ENCODE results near the gene CSTF1. TPM values are rescaled to one million over a fixed set of nuclear protein-coding genes. Genes with fewer than 3 reads are reported as not detected.
A peak's percentile ranks its signal among the peaks of the same experiment; 100 is the strongest.

CSTF1 gene
- total RNA-seq, 1 donor from 2014 or later: 24.4 TPM

DNA sequence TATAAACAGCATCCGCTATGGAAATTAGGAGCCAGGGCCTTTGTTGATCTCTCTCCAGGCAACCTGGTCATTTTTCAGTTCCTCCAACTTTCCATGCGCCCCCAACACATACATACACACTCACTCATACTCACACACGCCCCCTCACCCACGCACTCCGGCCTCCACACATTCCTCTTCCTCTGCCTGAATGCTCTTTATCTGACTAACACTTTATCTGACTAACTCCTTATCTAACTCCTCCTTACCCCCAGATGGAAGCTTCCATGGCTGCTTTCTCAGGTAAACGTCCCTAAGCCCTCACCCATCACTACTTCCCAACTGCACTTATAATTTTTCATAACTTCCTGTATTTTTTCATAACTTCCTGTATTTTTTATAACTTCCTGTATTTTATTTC lies 37.1 kb downstream of the CSTF1 start:
- ATAC-seq (peak; percentile 6 to 20), DNase-seq (no peak)
- H3K9me3 ChIP-seq: no peaks in the 10 kb centered on the region
- H3K36me3 ChIP-seq: peaks cover 4% of the 10 kb centered on the region
- peaks cover 67% of the 10 kb centered on the region for H3K4me1 ChIP-seq
- H3K27ac ChIP-seq: peak overlapping the region; percentile 47
- intact Hi-C loops (cut with DNase I): no loop called here
- no peaks in the 10 kb centered on the region for H3K27me3 ChIP-seq (ENCODE audit: low read depth)
- no peak overlapping the region for H3K4me3 ChIP-seq
- TF ChIP-seq, protein P1, sequence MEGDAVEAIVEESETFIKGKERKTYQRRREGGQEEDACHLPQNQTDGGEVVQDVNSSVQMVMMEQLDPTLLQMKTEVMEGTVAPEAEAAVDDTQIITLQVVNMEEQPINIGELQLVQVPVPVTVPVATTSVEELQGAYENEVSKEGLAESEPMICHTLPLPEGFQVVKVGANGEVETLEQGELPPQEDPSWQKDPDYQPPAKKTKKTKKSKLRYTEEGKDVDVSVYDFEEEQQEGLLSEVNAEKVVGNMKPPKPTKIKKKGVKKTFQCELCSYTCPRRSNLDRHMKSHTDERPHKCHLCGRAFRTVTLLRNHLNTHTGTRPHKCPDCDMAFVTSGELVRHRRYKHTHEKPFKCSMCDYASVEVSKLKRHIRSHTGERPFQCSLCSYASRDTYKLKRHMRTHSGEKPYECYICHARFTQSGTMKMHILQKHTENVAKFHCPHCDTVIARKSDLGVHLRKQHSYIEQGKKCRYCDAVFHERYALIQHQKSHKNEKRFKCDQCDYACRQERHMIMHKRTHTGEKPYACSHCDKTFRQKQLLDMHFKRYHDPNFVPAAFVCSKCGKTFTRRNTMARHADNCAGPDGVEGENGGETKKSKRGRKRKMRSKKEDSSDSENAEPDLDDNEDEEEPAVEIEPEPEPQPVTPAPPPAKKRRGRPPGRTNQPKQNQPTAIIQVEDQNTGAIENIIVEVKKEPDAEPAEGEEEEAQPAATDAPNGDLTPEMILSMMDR (IDR thresholded peaks at IDR 0.05): no peak

DNA sequence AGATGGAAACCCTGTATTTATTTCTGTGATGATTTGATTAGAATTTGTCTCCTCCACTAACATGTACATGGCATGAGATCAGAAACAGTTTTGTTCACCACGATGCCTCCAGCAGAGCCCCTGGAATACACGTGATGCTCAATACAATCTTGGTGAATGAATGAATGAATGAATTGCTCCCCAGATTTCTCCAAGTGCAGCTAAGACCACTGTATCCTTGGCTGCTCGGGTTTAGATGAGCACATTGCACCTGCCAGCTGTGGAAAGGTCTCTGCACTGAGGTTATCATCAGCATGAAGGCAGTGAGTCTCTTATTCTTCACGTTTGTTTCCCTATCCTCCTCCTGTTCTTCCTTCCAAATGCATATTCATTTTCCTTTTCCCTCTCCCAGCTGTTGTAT lies 37.5 kb downstream of the CSTF1 start:
- Histone ChIP-seq H3K9me3 (no peaks in the 10 kb centered on the region), H3K4me3 (no peak overlapping the region), H3K27me3 (ENCODE audit: low read depth) (no peaks in the 10 kb centered on the region), H3K4me1 (peaks cover 62% of the 10 kb centered on the region), H3K27ac (peak overlapping the region; percentile 47), H3K36me3 (peaks cover 4% of the 10 kb centered on the region)
- ATAC-seq (no peak), DNase-seq (no peak)
- intact Hi-C loops (cut with DNase I): no loop called here
- TF ChIP-seq, protein P1 (IDR thresholded peaks at IDR 0.05): no peak

DNA sequence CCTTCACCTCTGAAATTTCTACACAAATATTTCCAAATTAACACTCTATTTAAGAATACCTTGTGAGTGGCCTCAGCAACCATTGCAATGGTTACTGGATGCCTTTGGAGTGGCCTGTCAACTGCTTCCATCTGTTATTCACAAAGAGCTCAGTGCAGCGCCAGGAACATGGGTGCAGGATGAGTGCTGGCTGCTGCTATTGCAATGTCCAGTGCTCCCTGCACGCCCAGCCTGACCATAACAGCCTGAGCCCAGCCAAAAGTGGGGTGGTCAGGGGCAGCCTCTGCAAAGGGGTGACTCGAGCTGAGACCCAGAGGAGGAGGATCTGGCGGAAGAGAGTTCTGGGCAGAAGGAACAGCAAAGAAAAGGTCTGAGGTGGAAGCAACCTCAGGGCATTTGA lies 38.0 kb downstream of the CSTF1 start:
- H3K4me1 ChIP-seq: peaks cover 65% of the 10 kb centered on the region
- H3K27ac ChIP-seq: peak overlapping the region; percentile 47
- peaks cover 4% of the 10 kb centered on the region for H3K36me3 ChIP-seq
- no peaks in the 10 kb centered on the region for H3K9me3 ChIP-seq
- intact Hi-C loops (cut with DNase I): no loop called here
- peak; percentile 51 for DNase-seq
- no peak overlapping the region for H3K4me3 ChIP-seq
- no peaks in the 10 kb centered on the region for H3K27me3 ChIP-seq (ENCODE audit: low read depth)
- TF ChIP-seq, protein P1 (IDR thresholded peaks at IDR 0.05): no peak
- peak; percentile 59 to 73 for ATAC-seq

DNA sequence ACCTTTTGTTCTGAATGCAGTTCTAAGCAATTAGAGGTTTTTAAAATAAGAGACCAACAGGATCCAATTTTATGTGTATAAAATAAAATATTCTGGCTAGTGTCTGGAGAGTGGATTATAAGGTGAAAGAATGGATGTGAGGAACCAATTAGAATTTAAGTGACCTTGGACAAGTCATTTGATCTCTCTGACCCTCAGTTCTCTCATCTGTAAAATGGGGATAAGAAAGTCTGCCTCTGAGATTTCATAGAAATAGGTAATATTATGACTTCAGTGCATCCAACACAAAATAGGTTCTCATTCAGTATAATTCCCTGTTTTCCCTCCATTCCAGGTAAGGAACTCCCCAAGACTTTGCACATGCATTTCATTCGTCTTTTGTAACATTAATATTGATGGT lies 38.5 kb downstream of the CSTF1 start:
- no peak for ATAC-seq
- Histone ChIP-seq H3K36me3 (peaks cover 4% of the 10 kb centered on the region), H3K9me3 (no peaks in the 10 kb centered on the region), H3K4me1 (peaks cover 67% of the 10 kb centered on the region), H3K27me3 (ENCODE audit: low read depth) (no peaks in the 10 kb centered on the region), H3K27ac (peak overlapping the region; percentile 47), H3K4me3 (no peak overlapping the region)
- intact Hi-C loops (cut with DNase I): no loop called here
- DNase-seq: no peak
- TF ChIP-seq, protein P1 (IDR thresholded peaks at IDR 0.05): no peak

DNA sequence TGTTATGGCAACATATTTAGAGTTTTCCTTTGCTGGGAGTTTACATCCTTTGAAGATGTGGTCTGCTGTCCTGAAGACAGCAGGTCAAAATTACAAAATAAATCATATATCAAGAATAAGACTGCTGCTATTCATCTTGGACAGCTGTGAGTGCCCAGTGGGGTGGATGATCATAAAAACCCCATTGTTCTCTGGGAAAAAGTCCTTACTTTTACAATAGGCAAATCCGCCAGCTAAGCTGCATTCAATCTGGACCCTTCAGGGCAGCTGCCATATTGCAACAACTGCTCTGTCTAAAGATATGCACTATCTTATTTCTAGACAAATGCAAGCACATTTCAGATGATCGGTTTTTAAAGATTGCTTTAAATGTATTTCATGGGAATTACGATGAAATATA lies 39.0 kb downstream of the CSTF1 start:
- DNase-seq: no peak
- ATAC-seq: no peak
- H3K4me1 ChIP-seq: peaks cover 67% of the 10 kb centered on the region
- no peaks in the 10 kb centered on the region for H3K27me3 ChIP-seq (ENCODE audit: low read depth)
- intact Hi-C loops (cut with DNase I): no loop called here
- peaks cover 4% of the 10 kb centered on the region for H3K36me3 ChIP-seq
- H3K9me3 ChIP-seq: no peaks in the 10 kb centered on the region
- H3K27ac ChIP-seq: peak overlapping the region; percentile 47
- TF ChIP-seq, protein P1 (IDR thresholded peaks at IDR 0.05): no peak
- no peak overlapping the region for H3K4me3 ChIP-seq
